ENCODE measurements around the gene EOLA2.

DNA sequence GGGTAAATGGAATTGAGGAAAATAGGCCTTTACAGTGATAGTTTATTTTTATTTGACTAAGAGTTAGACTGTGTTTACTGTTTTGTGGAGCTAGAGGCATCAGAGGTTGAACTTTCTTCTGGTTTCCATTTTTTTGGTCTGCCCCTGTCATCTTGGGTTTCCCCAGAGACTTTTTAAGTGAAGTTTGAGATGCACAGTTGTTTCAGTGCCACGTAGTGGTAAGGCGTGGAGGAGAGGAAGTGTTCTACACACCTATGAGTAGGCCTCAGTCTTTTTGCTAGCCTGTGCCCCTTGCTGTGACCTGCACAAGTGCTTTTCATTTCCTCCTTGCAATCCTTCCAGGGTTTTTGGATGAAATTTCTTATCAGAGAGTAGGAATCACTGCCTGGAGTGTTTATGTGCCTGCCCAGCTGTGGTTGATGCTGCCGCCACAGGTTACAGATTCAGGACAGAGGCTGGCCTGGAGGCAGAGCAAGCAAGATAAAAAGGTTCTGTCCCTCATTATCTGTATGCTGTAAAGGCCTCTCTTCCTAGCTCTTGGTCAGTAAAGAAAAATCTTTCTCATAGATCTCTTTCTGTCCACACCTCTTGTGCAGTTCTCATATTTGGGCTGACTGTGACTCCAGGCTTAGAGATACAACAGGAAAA lies 21.4 kb downstream of the EOLA2 start:
- TF ChIP-seq, protein P1, sequence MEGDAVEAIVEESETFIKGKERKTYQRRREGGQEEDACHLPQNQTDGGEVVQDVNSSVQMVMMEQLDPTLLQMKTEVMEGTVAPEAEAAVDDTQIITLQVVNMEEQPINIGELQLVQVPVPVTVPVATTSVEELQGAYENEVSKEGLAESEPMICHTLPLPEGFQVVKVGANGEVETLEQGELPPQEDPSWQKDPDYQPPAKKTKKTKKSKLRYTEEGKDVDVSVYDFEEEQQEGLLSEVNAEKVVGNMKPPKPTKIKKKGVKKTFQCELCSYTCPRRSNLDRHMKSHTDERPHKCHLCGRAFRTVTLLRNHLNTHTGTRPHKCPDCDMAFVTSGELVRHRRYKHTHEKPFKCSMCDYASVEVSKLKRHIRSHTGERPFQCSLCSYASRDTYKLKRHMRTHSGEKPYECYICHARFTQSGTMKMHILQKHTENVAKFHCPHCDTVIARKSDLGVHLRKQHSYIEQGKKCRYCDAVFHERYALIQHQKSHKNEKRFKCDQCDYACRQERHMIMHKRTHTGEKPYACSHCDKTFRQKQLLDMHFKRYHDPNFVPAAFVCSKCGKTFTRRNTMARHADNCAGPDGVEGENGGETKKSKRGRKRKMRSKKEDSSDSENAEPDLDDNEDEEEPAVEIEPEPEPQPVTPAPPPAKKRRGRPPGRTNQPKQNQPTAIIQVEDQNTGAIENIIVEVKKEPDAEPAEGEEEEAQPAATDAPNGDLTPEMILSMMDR (conservative IDR thresholded peaks at IDR 0.05; ENCODE audit: low read length) = no peak
- no peak for TF ChIP-seq EZH2phosphoT487 (IDR thresholded peaks at IDR 0.05; ENCODE audit: borderline replicate concordance, low read depth, low read length)

Measured in OCI-LY7 (cell line).